GM19452 (cell line): ENCODE results near the gene IL6R.
"Not testable (repeated sequence)": the region's sequence is repeated elsewhere in the genome, so short reads cannot be mapped to it uniquely, and the experiment has no call there.

Source experiments
- ATAC-seq: cut with Tn5 transposase; IDR thresholded peaks from one replicate; pipeline ENCODE4 v1.9.1; 2021; ENCODE audit not compliant: unreplicated experiment

Gene IL6R

GRCh38 chr1:154404984-154405746 lies at the start of gene IL6R:
Gene IL6R, plus strand, starts transcription at chr1:154405343. Its CDS starts 287 bp downstream, at chr1:154405630.
- no peak for ATAC-seq

GRCh38 chr1:154358519-154358918 lies 46.6 kb upstream of the IL6R start:
- ATAC-seq: no peak

DNA sequence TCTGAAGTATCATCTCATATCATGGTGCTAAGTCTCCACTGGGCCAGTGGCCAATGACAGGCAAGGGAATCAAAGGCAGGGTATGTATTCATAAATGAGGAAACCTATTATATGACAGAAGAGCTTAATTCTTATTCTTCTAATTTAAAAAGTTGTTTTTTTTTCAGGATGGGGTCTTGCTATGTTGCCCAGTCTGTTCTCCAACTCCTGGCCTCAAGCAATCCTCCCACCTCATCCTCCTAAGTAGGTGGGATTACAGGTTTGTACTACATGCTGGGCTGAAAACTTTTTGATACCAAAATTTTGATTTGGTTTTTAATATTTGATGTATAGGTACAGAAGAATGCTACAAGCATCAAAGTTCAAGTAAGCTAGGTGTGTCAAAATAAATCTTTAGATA lies 44.9 kb upstream of the IL6R start:
- ATAC-seq: no peak

DNA sequence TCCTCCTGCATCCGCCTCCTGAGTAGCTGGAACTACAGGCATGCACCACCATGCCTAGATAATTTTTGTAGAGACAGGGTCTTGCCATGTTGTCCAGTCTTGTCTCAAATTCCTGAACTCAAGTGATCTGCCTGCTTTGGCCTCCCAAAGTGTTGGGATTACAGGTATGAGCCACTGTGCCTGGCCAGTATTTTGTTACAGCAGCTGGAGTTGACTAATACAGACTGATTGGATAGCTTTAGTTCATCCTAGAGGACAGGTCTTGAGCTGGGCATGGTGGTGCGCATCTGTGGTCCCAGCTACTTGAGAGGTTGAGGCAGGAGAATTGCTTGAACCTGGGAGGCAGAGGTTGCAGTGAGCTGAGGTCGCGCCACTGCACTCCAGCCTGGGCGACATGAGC lies 44.3 kb upstream of the IL6R start:
- ATAC-seq: not testable (repeated sequence)

- ATAC-seq: no peak
Observed at GRCh38 chr1:154361357-154361756, 43.8 kb upstream of the IL6R start.

DNA sequence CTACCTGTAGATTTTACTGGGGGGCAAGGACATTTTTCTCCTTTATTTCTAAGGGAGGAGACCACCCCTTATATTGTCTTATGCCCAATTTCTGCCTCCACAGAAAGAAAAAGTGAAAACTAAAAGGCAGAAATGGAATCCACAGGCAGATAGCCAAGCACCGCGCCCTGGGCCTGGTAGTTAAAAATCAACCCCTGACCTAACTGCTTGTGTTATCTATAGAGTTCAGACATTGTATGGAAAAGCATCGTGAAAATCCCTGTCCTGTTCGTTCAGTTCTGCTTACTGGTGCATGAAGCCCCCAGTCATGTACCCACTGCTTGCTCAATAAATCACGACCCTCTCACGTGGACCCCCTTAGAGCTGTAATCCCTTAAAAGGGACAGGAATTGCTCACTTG lies 33.7 kb upstream of the IL6R start:
- no peak for ATAC-seq

DNA sequence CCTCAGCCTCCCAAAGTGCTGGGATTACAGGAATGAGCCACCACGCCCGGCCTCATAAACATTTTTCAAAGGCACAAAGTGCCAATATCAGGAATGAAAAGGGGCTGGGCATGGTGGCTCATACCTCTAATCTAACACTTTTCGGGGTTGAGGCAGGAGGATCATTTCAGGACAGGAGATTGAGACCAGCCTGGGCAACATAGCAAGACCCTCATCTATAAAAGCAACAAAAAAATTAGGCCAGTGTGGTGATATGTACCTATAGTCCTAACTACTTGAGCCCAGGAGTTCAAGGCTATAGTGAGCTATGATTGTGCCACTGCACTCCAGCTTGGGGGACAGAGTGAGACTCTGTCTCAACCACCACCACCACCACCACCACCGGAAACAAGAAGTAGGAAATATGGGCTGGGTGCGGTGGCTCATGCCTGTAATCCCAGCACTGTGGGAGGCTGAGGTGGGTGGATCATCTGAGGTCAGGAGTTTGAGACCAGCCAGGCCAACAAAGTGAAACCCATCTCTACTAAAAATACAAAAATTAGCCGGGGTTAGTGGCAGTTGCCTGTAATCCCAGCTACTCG lies 31.3 kb upstream of the IL6R start:
- ATAC-seq: not testable (repeated sequence)

GRCh38 chr1:154379301-154379700 lies 25.8 kb upstream of the IL6R start:
- no peak for ATAC-seq

GRCh38 chr1:154384650-154385489 lies 20.3 kb upstream of the IL6R start:
- ATAC-seq: no peak

DNA sequence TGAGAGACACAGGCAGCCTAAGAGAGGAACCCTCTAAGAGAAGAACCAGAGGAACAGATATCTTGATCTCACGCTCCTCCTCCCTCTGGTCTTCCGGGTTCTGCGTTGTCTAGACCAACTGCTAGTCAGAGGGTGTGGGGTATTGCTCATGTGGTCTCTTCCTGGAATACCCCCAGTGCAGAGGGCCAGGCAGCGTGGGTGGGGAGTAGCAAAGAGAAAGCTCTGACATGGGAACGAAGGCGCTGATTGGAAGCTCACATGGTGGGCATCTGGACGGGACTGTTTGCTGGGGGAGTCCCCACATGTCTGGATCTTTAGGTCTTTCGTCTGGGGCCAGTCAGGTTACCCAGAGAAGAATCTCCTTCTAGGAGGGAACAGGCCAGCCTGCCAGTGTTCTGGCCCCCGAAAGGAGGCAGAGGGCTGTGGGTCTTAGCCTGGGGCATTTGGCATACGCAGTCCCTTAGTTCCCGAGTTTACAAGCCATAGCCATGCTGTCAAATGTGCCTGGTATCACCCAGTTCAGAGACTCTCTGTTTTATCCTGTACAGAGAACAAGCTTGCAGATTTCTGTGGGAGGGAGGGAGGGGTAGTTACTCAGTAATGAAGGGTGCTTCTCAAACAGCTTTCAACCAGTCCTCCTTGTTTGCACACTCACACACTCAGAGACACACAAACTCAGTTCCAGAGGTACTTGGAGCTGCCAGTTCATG lies 18.3 kb upstream of the IL6R start:
- peak; percentile 78 for ATAC-seq

DNA sequence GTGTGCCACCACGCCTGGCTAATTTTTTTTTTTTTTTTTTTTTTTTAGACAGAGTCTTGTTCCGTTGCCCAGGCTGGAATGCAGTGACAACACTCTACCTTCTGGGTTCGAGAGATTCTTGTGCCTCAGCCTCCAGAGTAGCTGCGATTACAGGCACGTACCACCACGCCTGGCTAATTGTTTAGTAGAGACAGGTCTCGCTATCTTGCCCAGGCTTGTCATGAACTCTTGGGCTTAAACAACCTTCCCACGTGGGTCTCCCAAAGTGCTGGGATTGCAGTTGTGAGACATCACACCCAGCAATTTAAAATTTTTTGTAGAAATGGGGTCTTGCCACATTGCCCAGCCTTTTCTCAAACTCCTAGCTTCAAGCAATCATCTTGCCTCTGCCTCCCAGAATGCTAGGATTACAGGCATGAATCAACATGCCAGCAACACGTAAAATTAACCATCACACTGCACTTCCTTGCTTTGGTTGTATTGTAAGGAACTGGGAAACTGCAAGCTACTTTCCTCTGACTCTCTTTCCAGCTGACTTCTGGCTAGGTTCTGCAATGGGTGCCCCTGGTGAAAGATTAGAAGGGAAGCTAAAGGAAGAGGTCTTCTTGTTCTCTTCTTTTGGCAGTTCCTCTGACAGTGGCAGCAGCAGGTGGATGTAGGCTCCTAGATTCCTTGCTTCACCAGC lies 13.9 kb upstream of the IL6R start:
- ATAC-seq: no peak

- no peak for ATAC-seq
Observed at GRCh38 chr1:154398141-154398540, 7.0 kb upstream of the IL6R start.

DNA sequence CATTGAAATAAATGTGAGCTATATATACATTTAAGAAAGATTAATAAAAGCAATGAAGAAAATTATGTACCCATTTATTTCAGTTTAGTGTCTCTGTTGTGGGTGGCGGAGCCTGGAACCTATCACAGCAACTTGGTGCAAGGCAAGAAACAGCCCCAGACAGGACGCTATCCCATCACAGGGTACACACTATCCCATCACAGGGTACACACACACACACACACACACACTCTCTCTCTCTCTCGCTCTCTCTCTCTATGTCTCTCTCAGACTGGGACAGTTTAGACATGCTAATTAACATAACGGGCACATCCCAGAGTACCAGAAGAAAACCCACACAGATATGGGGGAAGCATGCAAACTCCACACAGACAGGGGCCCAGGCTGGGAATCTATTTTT lies 6.5 kb upstream of the IL6R start:
- no peak for ATAC-seq

- ATAC-seq: no peak
Observed at GRCh38 chr1:154400381-154400801, 4.8 kb upstream of the IL6R start.

DNA sequence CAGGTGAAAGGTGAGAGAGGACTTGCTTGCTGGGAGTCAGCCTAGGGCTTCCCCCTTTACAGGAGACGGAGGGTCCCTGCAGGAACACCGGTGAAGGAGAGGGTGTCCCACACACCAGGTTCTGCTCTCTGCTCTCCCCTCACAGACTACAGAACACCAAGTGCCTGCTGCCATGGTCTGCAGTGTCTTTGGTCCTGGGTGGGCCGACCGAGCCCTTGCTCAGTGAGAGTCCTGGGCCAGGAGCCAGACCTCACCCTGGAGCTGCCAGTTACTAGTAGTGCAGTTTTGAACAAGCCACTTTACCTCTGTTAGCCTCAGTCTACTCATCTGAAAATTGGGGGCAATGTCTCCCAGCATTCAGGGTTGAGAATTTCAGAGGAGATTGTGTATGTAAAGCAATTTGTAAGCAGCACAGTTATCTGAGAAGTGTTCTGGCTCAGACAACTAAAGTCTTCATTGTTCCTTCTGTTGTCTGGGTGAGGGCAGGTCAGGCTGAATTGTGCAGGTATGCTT lies 2.7 kb upstream of the IL6R start:
- no peak for ATAC-seq

DNA sequence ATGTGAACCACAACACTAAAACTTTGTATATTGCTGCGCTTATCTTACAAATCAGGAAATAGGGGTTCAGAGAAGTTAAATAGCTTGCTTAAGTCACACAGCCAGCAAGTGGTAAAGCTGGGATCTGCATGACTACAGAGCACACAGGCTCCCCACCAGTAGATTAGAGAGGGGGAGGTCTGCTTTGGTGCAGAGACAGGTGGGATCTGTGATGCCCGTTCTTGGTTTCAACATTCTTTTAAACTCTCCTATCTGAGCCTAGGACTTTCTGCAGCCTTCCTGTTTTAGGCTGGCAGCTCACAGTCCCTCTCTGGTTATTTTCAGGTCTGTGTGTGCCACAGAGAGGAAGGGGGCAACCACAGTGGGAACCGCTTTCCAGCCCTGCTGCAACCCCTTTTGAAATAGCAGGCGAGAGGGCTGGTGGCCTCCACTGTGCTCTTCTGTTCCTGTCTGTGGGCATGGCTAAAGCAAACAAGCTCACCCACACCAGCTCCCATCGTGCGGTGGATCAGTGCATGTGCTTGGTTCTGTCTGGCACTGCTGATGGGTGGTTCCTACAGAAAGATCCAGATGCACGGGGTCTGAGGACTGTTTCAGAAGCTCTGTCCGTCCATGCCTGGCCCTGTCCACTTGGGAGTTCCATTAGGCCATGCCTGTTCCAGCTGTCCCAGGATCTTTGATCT lies 1.7 kb upstream of the IL6R start:
- no peak for ATAC-seq

- no peak for ATAC-seq
Observed at GRCh38 chr1:154403983-154404382, 1.2 kb upstream of the IL6R start.

GRCh38 chr1:154404511-154404931 lies 622 bp upstream of the IL6R start:
- no peak for ATAC-seq

- no peak for ATAC-seq
Observed at GRCh38 chr1:154405747-154406571, 816 bp downstream of the IL6R start.
